Stimulated activated CD4-positive, alpha-beta T cell treated with anti-CD3 and anti-CD28 coated beads, Interleukin-1b, Interleukin-23, amount 100 ng/mL, for 24 hours (primary cell): Measurements from ENCODE around the gene FASTKD3.

Experiments
- DNase-seq, 4 experiments: peaks; one replicate each; pipeline ENCODE4 v3.0.0-alpha.2; 2020; ENCODE audit warnings: low read depth in 4 of 4, low spot score in 1 of 4

Gene FASTKD3

GRCh38 chr5:7850395-7851239 is 18.2 kb downstream of the FASTKD3 start, which contains the start of gene CFAP90:
Gene CFAP90 (minus strand): TSS chr5:7851133. CDS start chr5:7851021, 112 bp downstream.
- no peak for DNase-seq

GRCh38 chr5:7849681-7850394 is 19.0 kb downstream of the FASTKD3 start:
- DNase-seq, result no peak

GRCh38 chr5:7848296-7848695 is 20.5 kb downstream of the FASTKD3 start:
- no peak for DNase-seq

GRCh38 chr5:7846327-7846726 is 22.5 kb downstream of the FASTKD3 start:
- no peak for DNase-seq

- DNase-seq, result no peak
These were observed 23.3 kb downstream of the FASTKD3 start for GRCh38 chr5:7845557-7845956.

GRCh38 chr5:7844901-7845300 is 23.9 kb downstream of the FASTKD3 start:
- DNase-seq, result no peak

- no peak for DNase-seq
These were observed 26.3 kb downstream of the FASTKD3 start for GRCh38 chr5:7842531-7842930.

GRCh38 chr5:7837403-7837802 is 31.4 kb downstream of the FASTKD3 start:
- no peak for DNase-seq

- DNase-seq, result no peak
These were observed 33.8 kb downstream of the FASTKD3 start for GRCh38 chr5:7834982-7835381.

- DNase-seq, result no peak
These were observed 40.6 kb downstream of the FASTKD3 start for GRCh38 chr5:7828269-7828668.

GRCh38 chr5:7827610-7828009 is 41.2 kb downstream of the FASTKD3 start:
- DNase-seq, result no peak

- no peak for DNase-seq
These were observed 43.2 kb downstream of the FASTKD3 start for GRCh38 chr5:7825630-7826029.

GRCh38 chr5:7824995-7825394 is 43.8 kb downstream of the FASTKD3 start:
- no peak for DNase-seq

GRCh38 chr5:7823594-7823993 is 45.2 kb downstream of the FASTKD3 start:
- DNase-seq, result no peak

- DNase-seq, result no peak
These were observed 46.4 kb downstream of the FASTKD3 start for GRCh38 chr5:7822449-7822848.

GRCh38 chr5:7816535-7816901 is 52.3 kb downstream of the FASTKD3 start:
- DNase-seq, result no peak

- peak; percentile 39 to 54 (median 42) for DNase-seq
These were observed 52.8 kb downstream of the FASTKD3 start for GRCh38 chr5:7815892-7816534.

- no peak for DNase-seq
These were observed 54.0 kb downstream of the FASTKD3 start for GRCh38 chr5:7814816-7815215.

- DNase-seq, result no peak
These were observed 55.3 kb downstream of the FASTKD3 start for GRCh38 chr5:7813576-7813975.

GRCh38 chr5:7813007-7813406 is 55.8 kb downstream of the FASTKD3 start:
- no peak for DNase-seq

- no peak for DNase-seq
These were observed 57.1 kb downstream of the FASTKD3 start for GRCh38 chr5:7811715-7812114.
